Iris pigment epithelial cell (primary cell): ENCODE data around the gene SMS.
A peak's percentile ranks its signal among the peaks of the same experiment; 100 is the strongest.

ENCODE experiments used
- DNase-seq: peaks from one replicate; pipeline ENCODE4 v3.0.0-alpha.2; 2011; ENCODE audit warnings: low read depth

Gene SMS

GRCh38 chrX:21982311-21982710, 41.8 kb downstream of the SMS start:
- DNase-seq = no peak

DNA sequence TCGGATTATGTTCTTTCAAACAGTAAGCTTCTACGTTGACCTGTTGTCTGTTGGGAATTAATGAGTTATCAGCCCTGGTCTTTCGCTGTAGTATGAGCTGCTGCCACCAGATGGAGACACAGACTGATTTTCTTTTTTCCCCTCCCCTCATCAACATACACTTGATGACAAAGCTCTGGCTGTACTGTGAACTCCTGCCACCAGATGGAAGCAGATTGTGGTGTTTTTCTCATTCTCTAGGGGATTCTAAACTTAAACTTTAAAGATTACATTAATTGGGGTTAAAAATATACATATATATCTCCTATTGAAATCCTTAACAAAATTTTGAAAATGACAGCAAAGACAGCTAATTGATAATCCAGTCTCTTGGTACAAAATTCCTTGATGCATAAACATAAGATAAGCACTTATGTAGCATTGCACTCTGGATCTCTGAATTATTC, 44.8 kb downstream of the SMS start:
- peak; percentile 78 for DNase-seq

DNA sequence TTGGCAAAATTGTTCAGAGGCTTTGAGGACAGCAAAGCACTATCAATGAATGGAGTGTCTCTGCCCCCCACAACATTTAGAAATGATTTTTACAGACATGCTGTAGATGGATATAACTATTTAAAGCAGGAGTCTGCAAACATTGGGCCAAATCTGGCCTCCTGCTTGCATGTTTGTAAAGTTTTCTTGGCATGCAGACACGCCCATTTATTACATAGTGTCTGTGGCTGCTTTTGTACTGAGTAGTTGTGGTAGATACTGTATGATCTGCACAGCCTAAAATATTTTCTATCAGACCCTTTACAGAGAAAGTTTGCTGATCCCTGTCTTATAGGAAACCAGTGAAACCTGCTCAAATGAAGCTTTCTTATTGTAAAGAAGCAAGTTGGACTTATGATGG, 46.1 kb downstream of the SMS start:
- peak; percentile 39 for DNase-seq

- DNase-seq = no peak
These were observed 48.9 kb downstream of the SMS start for GRCh38 chrX:21989384-21989783.

GRCh38 chrX:21990832-21991231, 50.3 kb downstream of the SMS start:
- peak; percentile 37 for DNase-seq

DNA sequence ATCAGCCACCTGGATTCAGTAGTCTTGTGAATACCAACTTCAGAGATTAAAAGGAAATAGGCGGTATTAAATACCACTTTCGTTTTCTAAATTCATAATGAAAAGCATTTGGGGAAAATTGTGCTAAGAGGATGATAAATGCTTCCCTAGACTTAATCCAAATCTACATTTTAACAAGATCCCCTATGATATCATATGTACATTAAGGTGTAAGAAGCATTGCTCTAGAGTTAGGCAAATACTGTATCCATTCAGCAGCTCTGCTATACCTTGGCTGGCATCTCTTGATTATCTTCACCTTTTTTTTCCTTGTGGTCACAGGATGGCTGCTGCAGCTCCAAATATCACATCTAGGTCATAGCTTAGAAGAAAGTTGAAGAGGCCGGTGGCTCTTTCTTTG, 51.0 kb downstream of the SMS start:
- no peak for DNase-seq

DNA sequence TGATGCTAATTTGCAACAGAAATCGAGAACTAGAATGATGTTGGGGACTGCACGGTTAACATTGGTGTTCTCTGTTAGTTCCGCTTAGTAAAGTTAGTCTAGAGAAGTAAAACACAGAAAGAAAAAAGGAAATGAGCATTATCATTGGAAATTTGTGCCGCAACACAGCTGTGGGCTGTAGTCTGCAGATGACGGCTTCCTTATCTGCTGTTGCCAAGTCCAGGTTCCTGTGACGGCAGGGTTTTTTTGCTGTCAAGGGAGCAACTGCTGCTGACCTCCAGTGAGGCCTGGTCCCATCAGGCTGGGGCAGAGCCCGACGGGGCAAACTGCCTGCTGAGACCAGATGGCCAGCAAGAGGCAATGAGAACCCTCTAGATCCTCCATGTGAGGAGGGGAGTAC, 52.8 kb downstream of the SMS start:
- no peak for DNase-seq

DNA sequence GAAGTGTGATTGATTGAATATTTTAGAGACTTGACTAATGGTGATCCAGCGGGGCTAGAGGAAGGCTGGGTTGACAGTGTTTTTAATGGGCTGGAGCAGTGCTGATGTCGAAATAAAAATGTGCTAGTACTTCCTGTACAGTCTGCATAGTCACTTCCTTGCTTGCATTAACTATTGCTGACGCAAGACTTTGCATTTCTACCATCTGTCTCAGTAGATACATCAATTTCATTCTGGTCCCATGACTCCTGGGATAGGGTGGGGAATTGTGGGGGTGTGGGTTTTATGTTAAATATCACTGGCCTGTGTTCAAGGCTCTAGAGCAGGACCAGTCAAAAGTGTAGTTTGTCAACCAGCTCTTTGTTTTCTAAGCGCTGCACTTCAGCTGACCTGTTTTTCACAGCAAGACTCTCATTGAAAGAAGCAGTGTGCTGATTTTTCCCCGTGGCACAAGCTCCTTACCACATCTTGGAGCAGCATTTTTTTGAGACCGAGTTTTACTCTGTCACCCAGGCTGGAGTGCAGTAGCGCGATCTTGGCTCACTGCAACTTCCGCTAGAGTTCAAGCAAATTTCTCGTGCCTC, 56.5 kb downstream of the SMS start:
- DNase-seq = peak; percentile 81

- no peak for DNase-seq
These were observed 57.5 kb downstream of the SMS start for GRCh38 chrX:21998037-21998436.

- DNase-seq = no peak
These were observed 64.4 kb downstream of the SMS start for GRCh38 chrX:22004866-22005265.

GRCh38 chrX:22012051-22012450, 71.5 kb downstream of the SMS start:
- no peak for DNase-seq

GRCh38 chrX:22012931-22013330, 72.4 kb downstream of the SMS start:
- DNase-seq = no peak

DNA sequence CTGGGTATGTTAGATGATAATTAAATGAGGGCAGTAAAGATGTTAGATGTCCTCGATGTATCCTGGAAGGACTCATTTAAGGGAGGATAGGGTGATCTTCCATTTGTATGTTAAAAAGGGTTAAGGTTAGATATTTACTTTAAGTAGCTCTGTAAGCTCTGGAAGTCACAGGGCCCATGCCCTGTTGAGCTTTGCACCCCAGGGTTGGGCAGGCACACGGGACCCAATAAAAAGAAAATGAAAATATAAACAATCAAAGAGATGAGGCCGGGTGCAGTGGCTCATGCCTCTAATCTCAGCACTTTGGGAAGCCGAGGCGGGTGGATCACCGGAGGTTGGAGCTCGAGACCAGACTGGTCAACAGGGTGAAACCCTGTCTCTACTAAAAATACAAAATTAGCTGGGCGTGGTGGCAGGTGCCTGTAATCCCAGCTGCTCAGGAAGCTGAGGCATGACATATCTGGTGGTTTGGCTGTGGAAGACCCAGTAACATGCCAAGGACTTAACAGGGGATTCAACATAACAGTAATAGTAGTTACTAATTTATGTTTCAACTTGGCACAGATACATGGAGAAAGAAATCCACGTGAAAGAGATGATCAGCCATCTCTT, 74.7 kb downstream of the SMS start:
- DNase-seq = no peak

- no peak for DNase-seq
These were observed 81.3 kb downstream of the SMS start for GRCh38 chrX:22021751-22022324.

DNA sequence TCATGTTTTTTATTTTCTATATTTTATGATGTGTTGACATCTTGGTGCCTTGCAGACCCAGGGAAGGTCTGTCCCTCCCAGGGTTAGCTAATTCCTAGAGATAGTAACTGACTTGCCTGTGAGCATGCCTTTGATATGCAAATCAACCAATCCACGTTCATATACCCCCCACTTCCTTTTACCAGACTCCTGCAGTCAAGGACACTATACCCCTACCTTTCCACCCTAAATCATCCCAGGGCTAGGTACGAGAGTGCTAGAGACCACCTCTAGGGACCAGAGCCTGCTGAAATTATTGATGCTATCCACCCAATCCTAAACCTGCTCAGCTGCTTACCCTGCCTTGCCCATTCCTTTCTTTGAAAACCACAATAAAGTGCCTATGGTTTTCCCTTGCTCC, 84.1 kb downstream of the SMS start:
- no peak for DNase-seq

DNA sequence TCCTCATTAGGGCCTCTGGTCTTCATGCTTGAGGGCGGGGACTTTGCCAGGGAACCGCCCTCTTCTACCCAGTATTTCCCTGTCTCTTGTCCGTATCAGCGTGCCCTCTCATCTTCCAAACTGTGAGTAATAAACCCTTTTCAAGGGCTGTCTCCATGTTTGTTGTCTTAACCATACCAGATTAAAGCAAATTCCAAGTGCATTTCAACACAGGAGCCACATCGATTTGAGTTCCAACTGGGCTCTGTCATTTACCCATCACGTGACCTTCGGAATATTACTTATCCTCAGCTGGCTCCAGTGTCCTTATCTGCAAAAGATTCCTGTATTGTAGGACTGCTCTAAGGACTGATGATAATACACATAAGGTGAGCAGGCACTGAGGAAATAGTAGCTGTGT, 85.2 kb downstream of the SMS start:
- peak; percentile 8 for DNase-seq

DNA sequence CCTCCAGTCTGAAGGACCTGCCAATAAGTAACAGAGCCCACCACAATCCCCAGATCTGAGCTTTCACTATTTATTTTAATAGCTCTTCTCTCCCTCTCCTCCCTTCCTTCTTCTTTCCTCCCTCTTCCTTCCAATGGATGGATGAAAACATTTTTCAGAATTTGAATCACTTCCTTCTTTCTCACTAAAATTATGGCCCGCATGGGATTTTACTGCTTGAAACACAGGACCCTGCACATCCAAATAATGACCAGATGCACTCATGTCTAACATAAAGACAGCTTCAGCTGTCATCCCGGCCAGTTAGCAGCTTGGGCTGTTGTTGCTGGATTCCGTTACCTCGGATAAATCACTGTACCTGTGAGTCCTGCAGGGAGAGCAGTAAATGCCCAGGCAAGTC, 86.2 kb downstream of the SMS start:
- no peak for DNase-seq

DNA sequence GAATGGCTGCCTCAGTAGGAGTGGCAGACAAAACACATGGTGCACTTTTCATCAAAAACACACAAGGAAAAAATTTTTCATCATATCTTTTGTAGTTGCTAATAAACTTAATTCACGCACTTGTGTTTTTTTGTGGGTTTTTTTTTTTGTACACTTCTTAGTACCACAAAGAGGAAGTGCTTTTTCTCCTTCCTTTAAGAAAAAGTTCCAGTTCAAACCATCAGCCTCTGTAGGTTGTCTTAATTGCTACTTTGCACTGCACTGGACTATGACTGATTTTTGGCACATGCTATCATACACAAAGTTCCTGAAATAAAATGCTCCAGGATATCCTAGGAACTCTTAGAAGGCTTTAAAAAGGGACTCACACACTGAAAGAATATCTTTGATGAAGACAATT, 91.6 kb downstream of the SMS start, which contains the start of gene PHEX:
TSS of gene PHEX (plus strand) at position 242 of the 400 bp plus-strand sequence. CDS start 681 bp downstream, outside the sequence.
- DNase-seq = no peak

DNA sequence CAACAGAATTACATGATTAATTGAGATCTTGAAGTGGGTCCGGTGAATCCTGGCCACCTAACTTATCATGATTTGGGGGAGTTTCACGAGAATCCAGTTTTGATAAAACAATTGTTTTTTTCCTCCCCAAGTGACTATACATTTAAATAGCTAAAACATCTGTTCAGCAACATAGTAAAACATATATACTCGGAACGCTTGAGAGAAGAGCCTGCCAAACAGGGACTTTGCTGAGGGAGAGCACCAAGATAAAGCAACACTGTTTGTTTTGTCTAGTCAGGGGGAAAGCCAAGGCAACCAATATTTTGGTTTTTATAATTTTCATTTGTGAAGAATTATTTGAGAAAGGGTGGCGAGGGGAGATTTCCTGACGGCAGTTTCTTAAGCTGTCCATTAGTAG, 92.0 kb downstream of the SMS start:
- DNase-seq = no peak

- DNase-seq = no peak
These were observed 93.3 kb downstream of the SMS start for GRCh38 chrX:22033818-22034217.

DNA sequence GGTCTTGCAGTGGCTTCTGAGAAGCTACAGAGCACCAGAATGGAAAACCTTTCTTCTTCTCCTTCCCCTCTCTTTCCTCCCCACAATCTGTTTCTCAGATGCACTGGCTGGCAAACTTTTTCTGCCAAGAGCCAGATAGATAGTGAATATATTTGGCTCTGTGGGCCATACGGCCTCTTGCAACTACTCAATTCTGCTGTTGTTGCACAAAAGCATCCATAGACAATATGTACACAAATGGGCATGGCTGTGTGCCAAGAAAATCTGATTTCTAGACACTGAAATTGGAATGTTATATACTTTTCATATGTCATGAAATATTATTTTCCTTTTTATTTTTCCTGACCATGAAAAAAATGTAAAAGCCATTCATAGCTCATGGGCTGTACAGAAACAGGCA, 94.7 kb downstream of the SMS start:
- DNase-seq = no peak

- no peak for DNase-seq
These were observed 96.7 kb downstream of the SMS start for GRCh38 chrX:22037225-22037624.

GRCh38 chrX:22037911-22038537, 97.5 kb downstream of the SMS start:
- DNase-seq = no peak
